HG03097 (cell line): Measurements from ENCODE around the gene SPECC1L.
"Not testable (repeated sequence)": the region's sequence is repeated elsewhere in the genome, so short reads cannot be mapped to it uniquely, and the experiment has no call there.

Source experiments
- ATAC-seq: cut with Tn5 transposase; IDR thresholded peaks from one replicate; pipeline ENCODE4 v1.9.1; 2021; ENCODE audit not compliant: unreplicated experiment, low FRiP score

The SPECC1L gene

GRCh38 chr22:24317511-24317910, 46.9 kb downstream of the SPECC1L start:
- not testable (repeated sequence) for ATAC-seq

GRCh38 chr22:24319451-24319850, 48.8 kb downstream of the SPECC1L start:
- ATAC-seq = no peak

- no peak for ATAC-seq
Measured at GRCh38 chr22:24321999-24322398, 51.4 kb downstream of the SPECC1L start.

GRCh38 chr22:24322522-24322921, 51.9 kb downstream of the SPECC1L start:
- no peak for ATAC-seq

GRCh38 chr22:24323233-24323632, 52.6 kb downstream of the SPECC1L start:
- ATAC-seq = no peak

- no peak for ATAC-seq
Measured at GRCh38 chr22:24323695-24324094, 53.1 kb downstream of the SPECC1L start.

GRCh38 chr22:24324137-24324536, 53.5 kb downstream of the SPECC1L start:
- ATAC-seq = no peak

GRCh38 chr22:24325105-24325757, 54.6 kb downstream of the SPECC1L start:
- no peak for ATAC-seq

GRCh38 chr22:24326266-24326665, 55.6 kb downstream of the SPECC1L start:
- ATAC-seq = no peak

GRCh38 chr22:24327832-24328231, 57.2 kb downstream of the SPECC1L start:
- no peak for ATAC-seq

GRCh38 chr22:24329453-24329852, 58.8 kb downstream of the SPECC1L start:
- ATAC-seq = no peak

GRCh38 chr22:24330636-24331035, 60.0 kb downstream of the SPECC1L start:
- no peak for ATAC-seq

- no peak for ATAC-seq
Measured at GRCh38 chr22:24331468-24332440, 61.1 kb downstream of the SPECC1L start.

GRCh38 chr22:24333301-24333700, 62.7 kb downstream of the SPECC1L start:
- no peak for ATAC-seq

- no peak for ATAC-seq
Measured at GRCh38 chr22:24335496-24335895, 64.9 kb downstream of the SPECC1L start.

GRCh38 chr22:24337894-24338645, 67.4 kb downstream of the SPECC1L start:
- ATAC-seq = no peak

GRCh38 chr22:24338726-24339451, 68.3 kb downstream of the SPECC1L start:
- ATAC-seq = no peak

GRCh38 chr22:24339452-24339747, 68.8 kb downstream of the SPECC1L start:
- no peak for ATAC-seq

- ATAC-seq = no peak
Measured at GRCh38 chr22:24341627-24342026, 71.0 kb downstream of the SPECC1L start.

GRCh38 chr22:24350627-24351026, 80.0 kb downstream of the SPECC1L start:
- ATAC-seq = no peak

GRCh38 chr22:24353121-24353520, 82.5 kb downstream of the SPECC1L start:
- ATAC-seq = no peak
